HG03135 (cell line): ENCODE data around the gene TUSC2.

Experiments
- ATAC-seq: cut with Tn5 transposase; IDR thresholded peaks from one replicate; pipeline ENCODE4 v1.9.1; 2021; ENCODE audit warnings: mild to moderate bottlenecking, moderate library complexity; ENCODE audit not compliant: unreplicated experiment

The TUSC2 gene

DNA sequence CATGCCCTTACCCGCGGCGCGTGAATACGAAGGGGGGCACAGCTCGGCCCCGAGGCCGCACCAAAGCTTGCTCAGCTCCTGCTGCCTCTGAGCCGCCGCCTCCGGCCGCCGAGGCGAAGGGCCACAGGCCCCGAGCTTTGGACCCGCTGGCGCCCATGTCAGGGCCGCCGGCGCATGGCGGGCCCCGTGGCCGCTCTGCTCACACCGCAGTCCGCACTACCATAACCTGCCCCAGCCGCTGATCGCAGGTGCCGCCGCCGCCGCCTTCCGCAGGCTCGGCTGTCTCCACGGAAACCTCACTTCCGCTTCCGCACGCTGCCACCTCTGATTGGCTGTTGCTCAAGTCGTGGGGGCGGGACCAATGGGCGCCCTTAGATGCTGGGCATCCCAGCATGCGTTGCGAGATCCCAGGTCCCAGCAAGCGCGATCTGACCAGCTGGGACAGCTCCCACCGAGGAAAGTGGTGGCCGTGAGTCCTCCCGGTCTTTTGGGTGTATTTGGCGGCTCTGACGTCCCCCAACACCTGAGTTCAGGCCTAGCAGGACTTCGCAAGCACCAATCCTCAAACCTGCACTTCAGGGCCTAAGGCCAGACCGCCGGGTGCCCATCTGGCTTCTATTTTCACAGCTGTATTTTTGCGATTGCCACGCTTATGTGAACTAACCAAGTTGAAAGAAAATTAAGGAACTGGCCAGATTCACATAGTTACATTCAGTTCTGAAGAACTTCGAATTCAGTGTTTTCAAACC, at the start of gene TUSC2:
TSS of gene TUSC2 (minus strand) at position 281 of the 749 bp plus-strand sequence. CDS start at position 157, 124 bp downstream.
- peak; percentile 76 for ATAC-seq

DNA sequence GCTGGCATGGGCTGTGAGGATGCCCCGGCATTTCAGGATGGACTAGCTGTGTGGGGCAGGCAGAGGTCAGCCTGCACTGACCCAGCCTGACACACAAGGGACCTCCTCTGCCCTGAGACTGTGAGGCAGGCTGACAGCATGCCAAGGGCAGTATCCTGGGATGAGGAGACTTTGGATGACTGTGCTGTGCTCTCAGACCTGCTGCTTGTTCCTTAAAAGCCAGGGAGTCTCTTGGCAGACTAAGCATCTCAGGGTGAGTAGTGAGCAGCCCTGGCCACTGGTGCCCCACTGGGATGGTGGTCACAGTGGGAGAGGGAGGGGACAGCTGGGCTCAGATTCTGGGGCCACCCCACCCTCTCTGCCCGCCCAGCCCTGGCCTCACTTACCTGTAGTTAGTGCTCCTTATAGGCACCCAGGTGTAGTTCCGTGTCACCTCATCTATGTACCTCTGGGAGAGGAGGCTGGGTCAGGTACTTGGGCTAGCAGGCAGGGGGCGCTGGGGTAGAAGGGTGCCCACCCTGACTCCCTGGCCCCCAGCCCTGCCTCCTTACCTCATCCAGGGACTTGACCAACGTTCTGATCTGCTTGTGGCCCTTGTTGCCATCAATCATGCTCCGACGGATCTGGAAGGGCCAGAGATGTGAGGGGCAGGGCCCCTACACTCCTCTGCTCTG, 47.4 kb upstream of the TUSC2 start:
- ATAC-seq, result no peak

DNA sequence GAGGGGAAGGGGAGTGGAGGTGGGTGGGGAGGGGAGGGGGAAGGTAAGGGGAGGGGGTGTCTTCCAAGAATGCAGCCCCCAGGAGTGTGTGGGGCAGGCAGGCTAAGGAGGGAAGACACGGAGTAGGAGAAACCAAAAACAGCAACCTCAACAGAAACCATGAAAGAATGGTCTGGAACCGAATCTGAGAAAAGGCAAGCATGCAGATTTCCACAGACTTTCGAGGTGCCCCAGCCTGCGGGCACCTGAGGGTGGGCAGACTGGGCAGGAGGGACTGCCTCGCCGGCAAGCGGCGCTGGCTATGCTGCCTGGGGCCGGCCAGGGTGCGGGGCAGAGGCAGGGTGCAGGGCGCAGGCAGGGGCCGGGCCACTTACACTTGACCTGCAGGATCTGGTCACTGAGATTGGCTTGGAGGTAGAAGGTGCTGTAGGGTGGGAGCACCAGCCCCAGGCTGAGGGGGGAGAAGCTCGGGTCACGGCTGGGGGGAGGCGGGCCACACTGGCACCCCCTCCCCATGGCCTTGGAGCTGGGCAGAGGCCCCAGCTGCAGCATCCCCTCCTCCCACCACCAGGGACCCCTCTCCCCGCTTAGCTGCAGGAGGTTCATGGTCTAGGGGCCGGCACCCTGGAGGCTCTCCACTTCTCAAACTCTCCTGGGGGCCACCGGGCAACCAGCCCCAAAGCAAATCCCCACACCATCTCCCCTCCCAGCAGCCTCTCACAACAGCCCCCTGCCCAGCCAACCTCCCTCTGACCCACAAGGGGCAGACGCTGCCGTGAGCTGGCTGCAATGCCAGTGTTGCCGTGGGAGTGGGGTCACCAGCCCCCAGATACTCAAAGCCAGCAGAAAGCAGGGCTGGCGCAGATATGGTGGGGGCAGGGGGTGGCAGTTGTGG, 46.6 kb upstream of the TUSC2 start:
- no peak for ATAC-seq

- ATAC-seq, result no peak
These were observed 45.4 kb upstream of the TUSC2 start for GRCh38 chr3:50373146-50374051.

DNA sequence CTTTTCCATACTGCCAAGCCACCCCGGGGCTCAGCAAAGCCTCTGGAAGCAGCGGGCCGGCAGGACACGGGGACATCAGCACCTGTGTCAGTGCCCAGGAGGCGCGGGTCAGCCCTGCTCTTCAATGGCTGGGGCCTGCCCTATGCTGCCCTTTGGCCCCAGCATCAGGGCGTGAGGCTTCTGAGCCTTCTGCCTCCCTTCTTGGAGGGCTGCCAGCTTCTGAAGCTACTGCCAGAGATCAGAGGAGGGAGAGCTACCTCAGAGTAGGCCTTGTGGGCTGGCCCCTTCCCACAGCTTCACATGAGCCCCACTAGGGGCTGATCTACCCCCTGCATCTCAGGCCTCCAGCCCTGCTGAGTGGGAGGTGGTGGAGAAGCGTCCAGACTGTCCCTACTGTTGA, 44.3 kb upstream of the TUSC2 start:
- ATAC-seq, result no peak

- ATAC-seq, result no peak
These were observed 43.2 kb upstream of the TUSC2 start for GRCh38 chr3:50371133-50371685.

DNA sequence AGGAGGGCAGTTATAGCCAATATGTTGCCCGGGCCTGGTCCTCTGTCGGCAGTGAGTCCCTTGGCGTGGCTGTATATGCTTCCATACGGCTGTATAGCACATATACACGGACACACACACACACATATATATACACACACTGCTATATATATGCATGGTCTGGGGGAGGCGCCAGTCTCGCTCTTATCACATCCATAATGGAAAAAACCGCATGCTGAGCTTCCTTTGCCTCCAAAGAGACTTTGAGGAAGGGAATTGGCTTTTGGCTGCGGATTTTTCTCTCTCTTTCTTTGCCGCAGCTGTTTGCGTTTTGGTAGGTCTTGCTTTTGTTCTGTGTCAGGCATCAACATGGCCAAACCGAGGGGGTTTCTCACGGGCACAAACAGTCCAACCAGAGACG, 42.6 kb upstream of the TUSC2 start:
- ATAC-seq, result no peak

- ATAC-seq, result no peak
These were observed 41.1 kb upstream of the TUSC2 start for GRCh38 chr3:50369012-50369670.

GRCh38 chr3:50365842-50366220, 37.8 kb upstream of the TUSC2 start:
- ATAC-seq, result no peak

- ATAC-seq, result peak; percentile 84
These were observed 37.2 kb upstream of the TUSC2 start for GRCh38 chr3:50365080-50365841.

DNA sequence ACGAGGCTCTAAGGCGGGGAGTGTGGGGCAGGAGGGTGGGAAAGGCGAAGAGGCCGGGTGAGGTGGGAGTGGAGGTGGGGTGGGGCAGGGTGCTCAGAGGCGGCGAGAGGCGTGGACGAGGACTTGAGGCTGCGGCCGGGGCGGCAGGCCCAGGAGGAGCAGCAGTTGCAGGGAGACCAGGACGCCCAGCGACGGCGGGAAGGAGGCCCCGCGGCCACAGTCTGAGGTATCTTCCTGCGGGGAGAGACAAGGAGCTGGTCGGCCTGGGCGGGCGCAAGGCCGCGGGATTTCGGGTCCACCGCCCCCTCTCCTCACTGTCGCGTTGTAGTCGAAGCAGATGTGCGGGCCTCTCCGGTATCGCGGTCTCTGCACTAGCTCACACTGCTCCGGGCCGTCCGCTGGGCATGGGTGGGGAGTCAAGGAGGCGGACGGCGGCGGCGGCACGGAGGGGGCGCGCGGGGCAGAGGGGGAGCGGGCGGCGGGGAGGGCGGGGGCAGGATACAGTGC, 36.6 kb upstream of the TUSC2 start:
- no peak for ATAC-seq

DNA sequence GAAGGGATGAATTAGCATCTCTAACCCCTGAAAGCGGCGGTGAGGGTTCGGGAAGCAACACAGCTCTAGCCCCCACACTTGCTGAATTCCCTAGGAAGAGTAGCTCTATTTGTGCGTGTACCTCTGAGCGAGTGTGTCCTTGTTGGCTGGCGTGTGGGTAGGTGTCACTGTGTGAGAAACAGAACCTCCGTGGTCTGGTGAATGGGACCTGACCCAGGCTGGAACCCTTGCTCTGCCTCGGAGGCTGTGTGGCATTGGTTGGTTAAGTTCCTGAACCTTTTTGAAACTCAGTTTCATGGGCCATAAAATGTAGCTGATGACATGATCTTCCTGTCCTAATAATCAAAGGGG, 31.7 kb upstream of the TUSC2 start:
- ATAC-seq, result no peak

GRCh38 chr3:50358911-50359759, 31.1 kb upstream of the TUSC2 start, which contains the start of gene TMEM115:
Gene TMEM115, minus strand, starts transcription at chr3:50359521. Its CDS starts 458 bp downstream, at chr3:50359063.
- ATAC-seq, result peak; percentile 98

- no peak for ATAC-seq
These were observed 30.4 kb upstream of the TUSC2 start for GRCh38 chr3:50358355-50358910.

GRCh38 chr3:50357481-50357880, 29.5 kb upstream of the TUSC2 start:
- ATAC-seq, result no peak

DNA sequence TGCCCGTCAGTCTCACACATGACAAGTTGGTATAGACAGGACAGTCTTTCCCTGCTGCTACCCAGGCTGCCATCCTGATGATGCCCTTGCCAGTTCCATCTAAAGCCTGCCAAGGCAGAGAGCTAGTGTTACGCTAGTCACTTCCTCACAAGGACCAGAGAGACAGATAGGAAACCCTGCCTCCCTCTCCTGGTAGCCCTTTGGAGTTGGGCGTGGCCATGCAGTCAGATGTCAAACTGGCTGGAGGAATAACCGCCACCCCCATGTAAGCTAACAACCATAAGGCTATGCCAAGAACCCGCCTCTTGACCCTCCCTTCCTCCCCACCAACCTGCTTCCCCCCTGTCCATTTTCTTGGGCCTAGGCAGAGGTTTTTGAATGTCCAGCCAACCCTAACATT, 28.5 kb upstream of the TUSC2 start:
- ATAC-seq, result no peak

DNA sequence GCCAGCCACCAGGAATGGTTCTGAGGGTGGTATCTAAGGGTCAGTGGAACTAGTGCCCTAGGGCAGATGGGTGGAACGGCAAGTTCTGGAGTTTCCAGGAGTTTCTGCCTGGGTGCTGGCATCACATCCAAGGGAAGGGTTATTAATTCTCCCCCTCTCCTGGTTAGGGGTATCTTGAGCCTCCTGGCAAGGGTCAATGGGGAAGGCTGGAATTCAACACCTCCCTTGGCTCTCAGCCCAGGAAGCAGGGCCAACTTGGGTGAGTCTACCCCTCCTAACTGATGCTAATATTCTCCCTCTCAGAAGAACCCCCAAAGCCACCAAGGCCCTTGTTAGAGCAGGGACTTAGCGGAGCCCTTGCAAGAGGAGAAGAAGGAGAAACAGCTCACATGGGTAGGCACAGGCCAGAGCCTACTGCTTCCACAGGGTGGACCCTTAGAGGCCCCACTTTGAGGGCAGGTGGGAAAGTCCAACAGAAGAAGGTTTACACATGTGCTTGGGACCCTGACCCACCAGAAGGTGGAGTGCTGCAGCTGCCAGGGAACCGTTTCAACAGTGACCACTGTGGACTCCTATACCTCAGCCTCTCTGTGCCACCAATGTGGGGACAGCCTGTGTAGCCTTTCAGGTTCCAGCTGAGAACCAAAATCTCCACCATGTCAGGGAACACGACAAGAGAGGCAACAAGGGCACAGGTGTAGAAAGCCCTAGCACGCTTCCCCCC, 28.0 kb upstream of the TUSC2 start:
- no peak for ATAC-seq
